Dermis microvascular lymphatic vessel endothelial cell (primary cell): ENCODE measurements around the gene TNNT3. TPM values are rescaled to one million over a fixed set of nuclear protein-coding genes. Genes with fewer than 3 reads are reported as not detected.

Source experiments
- DNase-seq, 2 donors: peaks; one replicate each; pipeline versions ENCODE4 v3.0.0 to v3.0.0-alpha.2; 2010; ENCODE audit warnings: low read depth in 2 of 2
- total RNA-seq: library from RNA; depleted of rRNA; stranded (reverse); fragments of >200 nt; gene quantifications from 2 replicates; pipeline ENCODE4 v1.2.1, GENCODE V29; 2014

The TNNT3 gene
- total RNA-seq, 1 donor from 2014 or later, result not detected

DNA sequence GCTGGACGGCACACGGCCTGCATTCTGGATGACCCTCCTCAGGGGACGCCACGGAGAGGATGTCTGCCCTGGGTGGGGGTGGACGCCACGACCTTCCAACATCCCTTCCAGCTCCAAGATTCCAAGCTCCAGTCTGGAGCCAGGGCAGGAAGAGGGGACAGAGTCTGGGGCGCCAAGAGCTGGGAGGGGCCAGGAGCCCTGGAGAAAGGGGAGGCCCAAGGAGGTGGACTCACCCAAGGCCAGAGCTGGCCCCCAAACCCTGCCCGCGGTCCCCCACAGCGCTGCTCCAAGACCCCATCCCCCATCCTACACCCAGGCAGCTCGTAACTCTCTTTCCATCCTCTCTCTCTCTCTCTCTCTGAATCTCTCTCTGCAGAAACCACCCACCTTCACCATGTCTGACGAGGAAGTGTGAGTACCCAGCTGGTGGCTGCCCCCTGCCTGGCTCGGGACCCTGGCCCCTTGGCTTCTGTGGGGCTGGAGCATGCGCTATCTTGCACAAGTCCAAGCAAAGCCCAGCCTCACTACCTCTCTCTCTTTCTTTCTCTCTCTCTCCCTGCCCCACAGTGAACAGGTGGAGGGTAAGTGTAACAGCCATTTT is 3.1 kb downstream of the TNNT3 start:
- DNase-seq, result no peak

DNA sequence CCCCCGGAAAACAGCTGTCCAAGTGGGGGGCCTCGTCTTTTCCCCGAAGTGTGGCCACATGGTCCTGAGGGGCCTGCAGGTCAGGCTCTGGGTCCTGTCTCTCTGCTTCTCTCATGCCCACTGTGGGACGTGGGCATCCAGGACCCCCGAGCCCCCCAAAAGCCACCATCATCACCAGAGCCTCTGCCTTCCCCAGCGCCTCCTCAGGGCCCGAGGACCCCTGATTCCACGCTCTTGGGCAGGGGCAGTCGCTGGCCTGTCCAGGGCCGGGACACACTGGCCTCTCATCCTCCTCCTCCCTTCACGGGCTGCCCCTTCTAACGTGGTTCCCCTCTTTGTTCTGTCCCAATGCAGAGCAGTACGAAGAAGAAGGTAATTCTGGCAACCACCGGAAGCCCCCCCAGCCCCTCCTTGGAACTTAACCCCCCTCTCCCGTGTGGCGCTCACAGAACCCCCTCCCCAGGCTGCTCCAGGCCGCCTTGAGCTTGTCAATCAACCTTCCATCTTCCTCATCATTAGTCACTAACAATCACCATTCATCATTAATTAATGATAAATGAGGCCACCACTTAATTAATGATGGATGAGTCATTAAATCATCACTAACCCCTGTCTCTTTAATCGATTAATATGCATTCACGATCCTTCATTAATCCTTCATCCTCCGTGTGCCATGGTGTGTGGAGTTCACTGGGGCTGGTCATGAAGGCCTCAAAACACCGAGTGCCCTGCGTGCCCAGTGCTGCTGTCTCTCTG is 3.9 kb downstream of the TNNT3 start:
- DNase-seq, result no peak

DNA sequence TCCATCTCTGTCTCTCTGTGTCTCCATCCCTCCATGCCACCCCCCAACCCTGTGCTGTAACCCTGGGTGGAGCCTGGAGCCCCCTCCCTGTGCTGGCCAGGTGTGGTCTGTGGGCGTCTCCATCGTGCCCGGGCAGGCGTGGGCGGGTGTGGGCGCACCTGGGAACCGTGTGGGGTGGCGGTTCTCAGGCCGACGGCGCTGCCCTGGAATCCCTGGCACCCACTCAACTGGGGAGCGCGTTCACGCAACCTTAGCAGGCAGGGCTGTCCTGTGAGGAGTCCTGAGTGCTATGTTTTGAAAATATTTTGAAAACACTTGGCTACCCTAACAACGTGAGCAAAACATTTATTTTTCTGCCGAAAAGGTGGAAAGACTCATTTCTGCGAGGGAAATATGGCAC is 4.7 kb downstream of the TNNT3 start:
- DNase-seq, result no peak

DNA sequence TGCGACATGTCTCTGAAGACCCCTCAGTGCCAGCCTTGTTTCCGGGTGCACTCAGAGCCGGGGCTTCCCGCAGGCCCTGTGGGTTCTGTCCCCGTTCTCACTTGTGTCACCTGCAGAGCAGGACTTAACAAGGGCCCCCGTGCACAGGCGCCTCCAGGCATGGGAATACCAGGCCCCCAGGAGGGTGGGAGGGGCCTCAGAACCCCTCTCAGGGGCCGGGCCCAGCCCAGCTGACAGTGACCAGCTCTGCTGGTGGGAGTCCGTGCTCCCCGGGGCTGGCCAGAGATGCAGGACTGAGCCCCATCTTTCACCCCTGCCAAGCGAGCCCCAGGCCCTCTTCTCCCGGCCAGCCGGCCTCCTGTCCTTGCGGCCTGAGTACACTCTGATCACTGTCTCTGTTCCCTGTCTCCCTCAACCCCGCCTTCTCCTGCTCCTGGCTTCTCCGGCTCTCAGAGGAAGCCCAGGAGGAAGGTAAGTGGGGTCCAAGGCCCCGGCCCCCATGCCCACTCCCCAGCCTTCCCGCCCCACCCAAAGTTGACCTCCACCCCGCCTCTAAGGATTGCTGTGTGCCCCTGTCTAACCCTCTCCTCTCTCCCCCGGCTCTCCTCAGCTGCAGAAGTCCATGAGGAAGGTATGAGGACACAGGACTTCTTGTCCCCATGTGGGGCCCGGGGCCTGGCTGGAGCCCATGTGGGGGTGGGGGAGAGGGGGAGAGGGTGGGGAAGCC is 5.3 kb downstream of the TNNT3 start:
- no peak for DNase-seq

DNA sequence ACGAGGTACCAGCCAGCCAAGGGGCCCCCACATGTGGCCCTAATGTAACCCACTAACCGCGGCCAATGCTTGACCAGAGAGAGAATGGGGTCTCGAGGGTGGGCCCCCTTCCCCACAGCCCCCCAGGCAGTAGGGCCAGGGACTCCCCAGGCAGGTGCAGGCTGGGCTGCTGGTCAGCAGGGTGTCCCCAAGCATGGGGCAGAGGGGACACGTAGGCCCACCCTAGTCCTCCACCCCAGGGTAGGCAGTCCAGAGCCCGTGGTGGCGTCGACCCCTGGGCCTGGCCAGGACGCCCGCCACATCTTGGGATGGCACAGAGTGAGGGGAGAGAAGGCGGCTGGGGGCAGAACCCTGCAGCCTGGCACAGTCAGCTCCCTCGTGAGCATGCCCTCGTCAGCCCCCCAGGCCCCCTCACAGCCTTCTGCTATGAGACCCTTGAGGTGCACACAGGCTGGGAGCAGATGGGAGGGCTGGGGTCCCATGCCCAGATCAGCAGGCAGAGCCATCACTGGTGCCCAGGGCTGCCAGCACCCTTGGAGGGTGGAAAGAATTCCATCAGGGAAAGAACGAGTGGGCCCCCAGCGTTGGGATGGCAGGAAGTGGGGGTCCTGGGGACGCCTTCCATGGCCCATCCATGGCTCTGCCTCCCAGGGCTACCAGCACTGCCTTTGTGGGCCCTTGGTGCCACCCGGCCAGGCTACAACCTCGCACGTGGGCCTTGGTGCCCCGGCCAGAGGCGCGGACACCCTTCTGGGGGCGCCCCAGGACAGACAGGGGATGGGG is 6.1 kb downstream of the TNNT3 start:
- DNase-seq, result no peak

DNA sequence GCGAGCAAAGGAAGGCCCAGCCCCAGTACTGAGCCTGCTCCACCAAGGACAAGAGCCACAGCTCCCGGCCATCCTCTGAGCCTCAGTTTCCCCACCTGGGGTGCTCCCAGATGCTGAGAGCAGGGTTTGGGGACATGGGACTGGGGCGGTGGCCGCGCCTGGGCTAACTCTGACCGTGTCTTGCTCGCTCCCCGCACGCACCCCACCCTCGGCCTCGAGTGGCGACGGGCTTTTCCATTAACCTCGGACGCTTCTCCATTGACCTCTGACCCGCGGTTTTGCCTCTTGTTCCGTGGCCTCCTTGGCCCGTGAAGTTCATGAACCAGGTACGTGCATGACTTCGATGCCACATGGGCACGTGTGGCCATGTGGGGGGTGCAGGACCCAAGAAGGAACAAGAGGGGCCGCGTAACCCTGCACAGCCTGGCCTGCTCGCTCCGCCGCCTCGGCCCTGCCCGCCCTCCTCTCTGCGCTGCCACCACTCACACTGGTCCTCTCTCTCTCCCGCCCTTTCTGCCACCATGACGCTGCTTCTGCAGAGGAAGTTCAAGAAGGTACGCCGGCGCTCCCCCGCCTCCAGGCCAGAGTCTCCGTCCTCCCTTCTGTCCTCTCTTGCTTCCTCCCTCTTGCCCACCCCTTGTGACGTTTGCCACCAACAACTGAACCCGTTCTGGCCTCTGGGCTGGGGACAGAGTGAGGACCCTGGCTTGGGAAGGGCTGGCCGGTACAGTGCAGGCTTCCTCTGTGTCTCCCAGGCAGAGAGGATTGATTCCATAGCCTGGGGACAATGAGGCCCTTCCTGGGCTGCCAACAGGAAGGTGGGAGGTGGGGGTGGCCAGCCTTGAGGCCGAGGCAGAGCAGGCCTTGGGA is 6.9 kb downstream of the TNNT3 start:
- no peak for DNase-seq

DNA sequence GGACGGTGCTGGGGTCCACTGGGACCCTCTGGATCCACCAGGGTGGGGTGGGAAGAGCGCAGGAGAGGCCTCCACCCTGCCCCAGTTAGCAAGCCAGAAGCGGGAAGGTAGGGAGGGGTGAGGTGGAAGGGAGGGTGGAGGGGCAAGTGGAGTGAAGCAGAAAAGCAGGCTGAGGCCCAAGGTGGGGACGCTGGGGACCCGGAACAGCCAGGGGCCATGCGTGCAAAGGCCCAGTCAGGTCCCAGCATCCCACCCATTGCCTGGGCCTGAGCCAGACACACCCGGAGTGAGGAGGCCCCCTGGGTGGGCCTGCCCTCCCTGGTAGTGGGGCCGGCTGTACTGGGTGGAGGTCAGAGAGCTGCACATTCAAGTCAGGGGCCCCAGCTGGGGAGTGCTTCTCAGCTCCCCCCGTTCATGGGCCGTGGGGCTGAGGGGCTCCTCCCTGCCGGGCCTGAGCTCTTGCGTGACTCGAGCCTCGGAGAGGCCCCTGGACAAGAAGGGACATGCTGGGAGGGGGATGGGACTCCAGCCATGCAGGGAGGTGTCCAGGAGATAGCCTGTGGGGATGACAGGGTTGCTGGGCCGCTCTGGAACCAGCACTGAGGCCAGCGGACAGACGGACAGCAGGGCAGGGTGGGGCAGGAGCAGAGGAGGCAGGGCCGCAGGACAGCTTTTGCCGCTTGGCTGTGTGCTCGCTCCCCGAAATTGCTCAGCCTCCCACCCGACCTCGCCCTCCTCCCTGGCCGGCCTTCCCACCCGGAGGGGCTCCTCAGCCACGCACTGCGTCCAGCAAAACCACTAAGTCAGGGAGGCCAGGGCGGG is 7.7 kb downstream of the TNNT3 start:
- no peak for DNase-seq

DNA sequence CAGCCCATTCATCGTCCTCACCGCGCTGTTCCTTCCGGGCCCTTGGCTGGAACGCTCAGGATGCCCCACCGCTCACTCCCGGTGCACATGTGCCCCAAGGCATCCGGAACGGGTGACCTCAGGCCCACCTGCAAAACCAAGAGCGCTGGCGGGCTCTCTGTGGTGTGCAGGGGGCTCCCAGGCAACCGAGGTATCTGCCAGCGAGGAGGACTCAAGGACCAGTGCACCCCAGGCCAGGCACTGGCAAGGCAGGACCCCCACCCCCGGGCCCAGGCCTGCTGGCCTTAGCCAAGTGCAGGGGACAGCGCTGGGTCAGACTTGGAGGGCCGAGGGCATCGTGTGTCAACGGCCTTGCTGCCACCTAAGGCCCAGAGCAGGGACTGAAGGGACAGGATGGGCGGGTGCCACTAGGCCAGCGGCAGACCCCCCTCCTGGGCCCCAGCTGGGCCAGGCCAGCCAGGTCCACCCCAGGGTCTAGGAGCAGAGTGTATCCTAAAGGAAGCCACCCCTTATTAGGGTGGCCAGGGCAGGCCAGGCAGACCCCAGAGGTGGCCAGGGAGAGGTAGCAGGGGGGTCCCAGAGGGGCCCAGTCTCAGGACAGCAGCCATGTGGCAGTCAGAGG is 8.5 kb downstream of the TNNT3 start:
- no peak for DNase-seq

DNA sequence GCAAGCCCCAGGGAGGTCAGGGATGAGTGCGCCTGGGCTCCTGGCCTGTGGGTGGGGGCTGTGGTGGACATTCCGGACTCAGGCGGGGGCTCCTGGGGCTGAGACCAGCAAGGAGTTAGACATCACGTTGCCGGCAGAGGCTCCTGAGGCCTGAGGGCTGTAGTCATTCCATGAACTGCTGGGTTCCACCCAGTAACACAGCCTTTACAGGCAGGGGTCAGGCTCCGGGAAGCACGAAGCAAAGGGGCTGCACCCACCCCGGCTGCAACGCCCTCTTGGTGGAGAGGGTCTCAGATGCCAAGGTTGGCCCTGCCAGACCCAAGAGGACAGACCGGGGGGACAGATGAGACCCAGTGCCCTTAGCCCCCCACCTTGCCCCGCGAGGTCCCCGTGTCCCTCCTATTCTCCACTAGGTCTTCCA is 9.0 kb downstream of the TNNT3 start:
- DNase-seq, result no peak

DNA sequence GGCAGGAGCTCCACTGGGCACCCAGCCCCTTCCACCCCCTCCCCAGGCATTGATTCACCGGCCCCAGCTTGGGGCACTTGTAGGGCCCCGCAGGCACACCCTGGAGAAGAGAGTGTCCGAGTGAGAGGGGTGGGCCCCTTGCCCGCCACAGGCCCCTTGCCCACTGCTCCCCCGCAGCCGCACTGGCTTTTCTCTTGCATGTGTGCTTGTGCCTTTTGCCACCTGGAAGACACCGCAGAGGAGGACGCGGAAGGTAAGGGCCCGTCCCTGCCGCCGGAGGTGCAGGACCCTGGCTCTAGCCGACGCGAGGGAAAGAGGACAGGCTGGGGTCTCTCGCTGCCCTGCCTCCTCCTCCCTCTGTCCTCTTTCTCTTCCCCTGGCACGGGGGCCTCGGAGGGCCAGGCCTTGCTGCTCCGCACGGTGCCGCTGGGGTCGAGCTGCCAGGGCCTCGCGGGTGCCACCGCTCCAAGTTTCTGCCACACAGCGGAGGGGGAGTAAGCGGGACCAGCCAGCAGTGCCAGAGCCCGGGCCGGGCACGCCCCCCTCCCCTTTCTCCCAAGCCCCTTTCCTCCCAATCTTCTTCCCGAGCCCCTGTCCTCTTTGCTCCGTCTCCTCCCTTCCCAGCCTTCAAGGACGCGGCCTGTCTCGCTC is 9.5 kb downstream of the TNNT3 start:
- no peak for DNase-seq

DNA sequence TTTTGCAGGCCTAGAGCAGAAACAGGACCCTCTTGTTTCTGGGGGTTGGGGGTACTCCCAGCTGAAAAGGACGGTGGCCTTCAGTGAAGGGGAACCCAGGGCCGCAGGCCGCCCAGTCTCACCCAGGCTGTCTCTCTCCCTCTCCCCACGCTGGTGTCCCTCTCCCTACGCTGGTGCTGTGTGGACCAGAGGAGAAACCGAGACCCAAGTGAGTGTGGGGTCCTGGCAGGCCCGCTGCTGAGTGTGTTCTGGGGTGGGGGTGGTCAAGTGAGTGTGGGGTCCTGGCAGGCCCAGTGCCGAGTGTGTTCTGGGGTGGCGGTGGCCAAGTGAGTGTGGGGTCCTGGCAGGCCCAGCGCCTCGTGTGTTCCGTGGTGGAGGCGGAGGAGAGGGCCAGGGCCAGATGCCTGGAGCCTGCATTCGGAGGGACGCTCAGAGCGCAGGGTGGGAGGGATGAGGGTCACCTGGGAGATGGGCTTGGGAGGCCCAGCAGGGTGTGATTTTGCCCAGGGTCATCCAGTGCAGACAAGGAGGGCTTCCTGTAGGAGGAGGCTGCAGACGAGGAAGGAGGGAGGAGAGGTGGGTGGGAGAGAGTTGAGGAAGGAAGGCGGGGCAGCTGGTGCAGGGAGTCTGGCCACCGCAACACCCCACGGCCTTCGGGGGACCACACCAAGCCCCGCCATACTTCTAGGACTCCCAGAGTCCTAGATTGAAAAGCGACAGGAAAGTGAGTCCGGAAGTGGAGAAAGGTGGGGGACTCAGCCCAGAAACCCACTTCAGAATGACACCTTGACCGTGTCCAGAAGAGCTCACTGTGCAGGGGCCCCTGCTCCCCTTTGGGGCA is 10.3 kb downstream of the TNNT3 start:
- no peak for DNase-seq

DNA sequence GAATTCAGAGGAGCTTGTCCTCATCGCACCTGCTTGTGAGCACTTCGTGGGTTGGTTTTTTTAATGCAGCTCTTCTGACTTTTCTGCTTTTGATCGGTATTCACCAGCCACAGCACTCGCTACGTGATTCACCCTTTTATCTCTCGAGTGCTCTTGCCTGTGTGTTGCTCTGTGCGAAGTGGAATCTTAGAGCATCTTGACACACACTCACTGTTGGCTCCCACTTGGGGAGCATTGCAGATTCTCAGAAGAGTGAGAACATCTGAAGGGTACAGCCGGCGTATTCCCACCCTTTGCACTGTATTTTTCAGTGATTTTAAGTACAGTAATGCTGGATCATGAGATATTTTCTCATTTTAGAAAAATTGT is 10.9 kb downstream of the TNNT3 start:
- DNase-seq, result no peak

DNA sequence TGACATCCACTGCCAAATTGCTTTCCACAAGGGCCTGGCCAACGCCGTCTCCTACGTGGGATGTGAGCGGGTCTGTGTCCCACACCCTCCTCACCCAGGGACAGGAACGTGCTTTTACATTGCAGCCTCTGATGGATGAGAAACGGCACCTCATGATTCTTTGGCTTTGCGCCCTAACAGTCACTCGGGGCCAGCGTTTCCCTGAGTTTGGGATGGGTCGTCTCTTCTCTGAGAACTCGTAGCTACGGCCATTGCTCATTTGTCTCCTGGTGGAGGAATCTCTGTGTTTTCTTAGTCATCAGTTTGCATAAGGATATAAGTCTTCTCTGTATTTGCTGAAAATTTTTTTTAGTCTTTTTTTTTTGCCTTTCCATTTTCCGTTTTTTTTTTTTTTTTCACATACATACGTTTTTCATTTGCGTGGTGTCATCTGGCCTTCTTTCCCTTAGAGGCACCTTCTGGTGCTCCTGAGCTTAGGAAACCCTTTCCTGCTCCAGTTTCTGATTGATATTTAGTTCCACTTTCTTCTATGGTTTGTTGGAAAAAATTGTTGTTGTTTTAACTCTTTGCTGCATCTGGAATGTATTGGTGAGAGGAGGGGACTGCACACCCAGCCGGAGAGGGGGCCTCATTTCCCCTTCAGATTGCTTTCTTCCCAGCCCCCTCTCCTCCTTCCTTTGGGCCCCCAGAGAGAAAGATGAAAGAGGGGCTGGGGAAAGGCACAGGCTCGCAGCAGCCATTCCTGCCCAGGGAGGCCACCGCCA is 12.0 kb downstream of the TNNT3 start:
- no peak for DNase-seq

DNA sequence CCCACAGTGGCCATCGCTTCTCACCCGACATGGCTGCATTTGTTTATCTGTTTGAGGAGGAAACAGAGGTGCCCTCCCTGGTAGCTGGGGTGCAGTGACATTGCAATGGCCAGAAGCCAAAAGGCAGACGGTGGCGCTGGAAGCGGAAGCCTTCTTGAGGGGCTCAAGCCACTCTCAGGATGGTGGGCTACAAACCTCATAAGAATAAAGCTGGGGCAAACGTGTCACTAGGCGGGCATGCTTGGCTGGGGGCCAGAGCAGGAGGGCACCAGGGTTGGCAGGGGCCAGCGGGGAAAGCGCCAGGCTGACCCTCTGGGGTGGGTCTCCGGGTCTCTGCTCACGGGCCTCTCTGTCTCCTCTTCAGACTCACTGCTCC is 12.6 kb downstream of the TNNT3 start:
- DNase-seq, result no peak

DNA sequence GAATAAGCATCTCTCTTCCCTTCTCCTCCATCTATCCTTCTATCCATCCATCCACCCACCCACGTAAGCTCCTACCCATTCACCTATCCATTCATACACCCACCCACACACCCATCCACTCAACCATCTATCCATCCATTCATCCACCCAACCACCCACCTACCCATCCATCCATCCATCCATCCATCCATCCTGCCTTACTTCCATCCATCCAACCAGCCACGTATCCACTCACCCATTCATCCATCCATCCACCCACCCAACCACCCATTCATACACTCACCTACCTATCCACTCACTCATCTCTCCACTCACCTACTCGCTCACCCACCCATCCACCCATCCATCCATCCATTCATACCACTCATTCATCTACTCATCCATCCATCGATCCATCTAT is 13.2 kb downstream of the TNNT3 start:
- DNase-seq, result no peak

DNA sequence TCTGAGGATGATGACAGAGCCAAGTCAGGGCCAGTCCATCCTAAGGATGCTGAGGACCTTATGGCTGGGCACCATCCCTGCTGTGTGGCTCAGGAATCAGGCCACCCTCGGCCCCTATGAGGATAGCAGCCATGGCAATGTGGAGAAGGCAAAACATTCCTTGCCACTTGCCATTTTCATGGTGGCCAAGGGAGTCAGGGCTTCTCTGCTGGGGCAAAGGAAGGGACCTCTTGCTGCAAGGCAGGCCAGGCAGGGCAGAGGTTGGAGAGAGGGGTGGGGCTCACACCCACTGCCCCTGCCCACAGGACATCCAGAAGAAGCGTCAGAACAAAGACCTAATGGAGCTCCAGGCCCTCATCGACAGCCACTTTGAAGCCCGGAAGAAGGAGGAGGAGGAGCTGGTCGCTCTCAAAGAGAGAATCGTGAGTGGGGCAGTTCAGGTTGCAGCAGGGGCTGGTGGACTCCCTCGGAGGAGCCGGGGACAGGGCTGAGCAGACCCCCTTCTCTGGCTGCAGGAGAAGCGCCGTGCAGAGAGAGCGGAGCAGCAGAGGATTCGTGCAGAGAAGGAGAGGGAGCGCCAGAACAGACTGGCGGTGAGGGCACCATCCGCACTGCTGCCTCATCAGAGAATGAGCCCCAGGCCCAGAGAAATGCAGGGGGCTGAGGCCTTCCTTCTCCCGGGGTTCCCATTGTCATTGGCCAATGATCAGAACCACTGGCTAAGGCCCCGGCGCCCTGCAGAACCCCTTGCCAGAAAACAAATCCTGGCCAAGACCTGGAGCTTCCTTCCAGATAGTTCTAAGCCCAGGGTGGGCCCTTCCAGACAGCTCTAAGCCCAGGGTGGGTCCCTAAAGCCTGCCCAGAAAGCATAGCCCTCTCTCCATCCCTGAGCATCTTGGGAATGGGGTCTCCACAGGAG is 14.2 kb downstream of the TNNT3 start:
- no peak for DNase-seq
